Stimulated activated effector memory CD8-positive, alpha-beta T cell treated with anti-CD3 and anti-CD28 coated beads, Interleukin-12 subunit alpha, Interleukin-12 subunit beta, amount 100 ng/mL, for 72 hours (primary cell): ENCODE measurements around the gene ARIH2.

Source experiments
- ATAC-seq: fragments of 150-1000 bp; cut with Tn5 transposase; 2 replicates; pipeline ENCODE4 v1.10.0; 2021
- DNase-seq, 2 donors: peaks; one replicate each; pipeline ENCODE4 v3.0.0; 2021 to 2022; ENCODE audit warnings: low spot score in 2 of 2
- H3K27ac Mint-ChIP-seq: one replicate; pipeline ENCODE4 v1.8.0; 2022; ENCODE audit warnings: mild to moderate bottlenecking, mixed read lengths
- H3K36me3 Mint-ChIP-seq: one replicate; pipeline ENCODE4 v1.8.0; 2022; ENCODE audit warnings: mild to moderate bottlenecking, mixed read lengths
- H3K4me1 Mint-ChIP-seq: one replicate; pipeline ENCODE4 v1.8.0; 2022; ENCODE audit warnings: mixed read lengths
- H3K4me3 Mint-ChIP-seq: one replicate; pipeline ENCODE4 v1.8.0; 2022; ENCODE audit warnings: mild to moderate bottlenecking, mixed read lengths
- H3K9me3 Mint-ChIP-seq: one replicate; pipeline ENCODE4 v1.8.0; 2022; ENCODE audit warnings: mixed read lengths

ARIH2 gene

GRCh38 chr3:48915296-48915695 lies 3.3 kb upstream of the ARIH2 start:
- H3K9me3 Mint-ChIP-seq: no peaks in the 10 kb centered on the region
- H3K27ac Mint-ChIP-seq: peak overlapping the region; percentile 70
- no peak overlapping the region for H3K4me3 Mint-ChIP-seq
- H3K36me3 Mint-ChIP-seq: peaks cover 25% of the 10 kb centered on the region
- no peak for DNase-seq
- ATAC-seq: no peak
- H3K4me1 Mint-ChIP-seq: peaks cover 14% of the 10 kb centered on the region

- peak; percentile 17 to 75 for DNase-seq
- peak; percentile 54 for ATAC-seq
- H3K4me3 Mint-ChIP-seq: peak overlapping the region; percentile 95
- H3K27ac Mint-ChIP-seq: peak overlapping the region; percentile 99
- H3K4me1 Mint-ChIP-seq: peaks cover 24% of the 10 kb centered on the region
- H3K36me3 Mint-ChIP-seq: peaks cover 67% of the 10 kb centered on the region
- H3K9me3 Mint-ChIP-seq: no peaks in the 10 kb centered on the region
Observed at GRCh38 chr3:48919215-48920138, 835 bp downstream of the ARIH2 start.

GRCh38 chr3:48926425-48927392 lies 8.1 kb downstream of the ARIH2 start:
- peak overlapping the region; percentile 63 for H3K4me3 Mint-ChIP-seq
- no peak for ATAC-seq
- H3K36me3 Mint-ChIP-seq: peaks cover 100% of the 10 kb centered on the region

GRCh38 chr3:48927928-48928327 lies 9.3 kb downstream of the ARIH2 start:
- no peaks in the 10 kb centered on the region for H3K9me3 Mint-ChIP-seq
- peaks cover 100% of the 10 kb centered on the region for H3K36me3 Mint-ChIP-seq
- peak overlapping the region; percentile 63 for H3K27ac Mint-ChIP-seq
- peak overlapping the region; percentile 63 for H3K4me3 Mint-ChIP-seq
- H3K4me1 Mint-ChIP-seq: peaks cover 64% of the 10 kb centered on the region
- DNase-seq (no peak), ATAC-seq (peak; percentile 92)

More at GRCh38 chr3:48926425-48927392, 8.1 kb downstream of the ARIH2 start:
- peak overlapping the region; percentile 63 for H3K27ac Mint-ChIP-seq
- H3K4me1 Mint-ChIP-seq: peaks cover 58% of the 10 kb centered on the region
- H3K9me3 Mint-ChIP-seq: no peaks in the 10 kb centered on the region
- no peak for DNase-seq

GRCh38 chr3:48928679-48929078 lies 10.0 kb downstream of the ARIH2 start:
- ATAC-seq (peak; percentile 47), DNase-seq (no peak)
- peaks cover 65% of the 10 kb centered on the region for H3K4me1 Mint-ChIP-seq
- H3K9me3 Mint-ChIP-seq: no peaks in the 10 kb centered on the region
- peak overlapping the region; percentile 63 for H3K27ac Mint-ChIP-seq
- peak overlapping the region; percentile 63 for H3K4me3 Mint-ChIP-seq
- peaks cover 100% of the 10 kb centered on the region for H3K36me3 Mint-ChIP-seq

- Mint-ChIP-seq H3K9me3 (no peaks in the 10 kb centered on the region), H3K27ac (peak overlapping the region; percentile 63), H3K4me3 (peak overlapping the region; percentile 63), H3K36me3 (peaks cover 100% of the 10 kb centered on the region), H3K4me1 (peaks cover 65% of the 10 kb centered on the region)
- DNase-seq (no peak), ATAC-seq (no peak)
Observed at GRCh38 chr3:48929358-48930035, 10.9 kb downstream of the ARIH2 start.

GRCh38 chr3:48930590-48930989 lies 11.9 kb downstream of the ARIH2 start:
- no peak for ATAC-seq
- Mint-ChIP-seq H3K27ac (no peak overlapping the region), H3K36me3 (peaks cover 100% of the 10 kb centered on the region), H3K4me3 (peak overlapping the region; percentile 43), H3K4me1 (peaks cover 65% of the 10 kb centered on the region), H3K9me3 (no peaks in the 10 kb centered on the region)
- no peak for DNase-seq

- Mint-ChIP-seq H3K36me3 (peaks cover 100% of the 10 kb centered on the region), H3K27ac (peak overlapping the region; percentile 82), H3K4me3 (peak overlapping the region; percentile 43), H3K9me3 (no peaks in the 10 kb centered on the region), H3K4me1 (peaks cover 55% of the 10 kb centered on the region)
- DNase-seq (no peak), ATAC-seq (peak; percentile 47)
Observed at GRCh38 chr3:48931944-48932580, 13.4 kb downstream of the ARIH2 start.

- DNase-seq (no peak), ATAC-seq (no peak)
- H3K4me3 Mint-ChIP-seq: no peak overlapping the region
- H3K4me1 Mint-ChIP-seq: peaks cover 44% of the 10 kb centered on the region
- no peak overlapping the region for H3K27ac Mint-ChIP-seq
- peaks cover 97% of the 10 kb centered on the region for H3K36me3 Mint-ChIP-seq
- H3K9me3 Mint-ChIP-seq: no peaks in the 10 kb centered on the region
Observed at GRCh38 chr3:48934333-48934991, 15.8 kb downstream of the ARIH2 start.

GRCh38 chr3:48935530-48935929 lies 16.9 kb downstream of the ARIH2 start:
- ATAC-seq: no peak

GRCh38 chr3:48938156-48938555 lies 19.5 kb downstream of the ARIH2 start:
- Mint-ChIP-seq H3K4me1 (peaks cover 22% of the 10 kb centered on the region), H3K9me3 (no peaks in the 10 kb centered on the region), H3K27ac (peak overlapping the region; percentile 63), H3K4me3 (no peak overlapping the region), H3K36me3 (peaks cover 97% of the 10 kb centered on the region)
- no peak for DNase-seq
- ATAC-seq: no peak

More at GRCh38 chr3:48935530-48935929, 16.9 kb downstream of the ARIH2 start:
- H3K36me3 Mint-ChIP-seq: peaks cover 97% of the 10 kb centered on the region
- H3K9me3 Mint-ChIP-seq: no peaks in the 10 kb centered on the region
- H3K27ac Mint-ChIP-seq: no peak overlapping the region
- H3K4me1 Mint-ChIP-seq: peaks cover 38% of the 10 kb centered on the region
- no peak overlapping the region for H3K4me3 Mint-ChIP-seq
- DNase-seq: no peak

- Mint-ChIP-seq H3K4me1 (peaks cover 26% of the 10 kb centered on the region), H3K36me3 (peaks cover 96% of the 10 kb centered on the region), H3K9me3 (no peaks in the 10 kb centered on the region), H3K27ac (peak overlapping the region; percentile 63), H3K4me3 (no peak overlapping the region)
- ATAC-seq (no peak), DNase-seq (no peak)
Observed at GRCh38 chr3:48938689-48939088, 20.0 kb downstream of the ARIH2 start.

- no peaks in the 10 kb centered on the region for H3K9me3 Mint-ChIP-seq
- peaks cover 34% of the 10 kb centered on the region for H3K4me1 Mint-ChIP-seq
- peak overlapping the region; percentile 47 for H3K4me3 Mint-ChIP-seq
- H3K36me3 Mint-ChIP-seq: peaks cover 69% of the 10 kb centered on the region
- ATAC-seq (peak; percentile 75), DNase-seq (no peak)
- peak overlapping the region; percentile 92 for H3K27ac Mint-ChIP-seq
Observed at GRCh38 chr3:48945432-48945831, 26.8 kb downstream of the ARIH2 start.
